A549 (cell line): ENCODE measurements around the gene HPN. TPM values are rescaled to one million over a fixed set of nuclear protein-coding genes. Genes with fewer than 3 reads are reported as not detected.
A peak's percentile ranks its signal among the peaks of the same experiment; 100 is the strongest.

ENCODE experiments used
- ATAC-seq, 2 experiments: fragments of 200-7000 bp in 1 of 2; fragments of >200 bp in 1 of 2; cut with Nextera tagmentation in 1 of 2; cut with Tn5 transposase in 1 of 2; 3 replicates each; pipeline versions ENCODE4 v1.8.0 to v1.9.1; 2018 to 2020; ENCODE audit warnings: mild to moderate bottlenecking in 1 of 2, moderate library complexity in 1 of 2
- CTCF ChIA-PET: fragments of 300-600 bp; sonication (Branson Sonifier 250); formaldehyde crosslinking; extraction: SDS; loops from one replicate; lab custom pipeline; 2021; ENCODE audit warnings: antibody characterized with exemption, inconsistent platforms; lab: Yijun Ruan, JAX
- POLR2A ChIA-PET: fragments of 350-600 bp; formaldehyde crosslinking; extraction: SDS; loops from one replicate; lab custom pipeline; 2021; ENCODE audit warnings: antibody characterized with exemption, inconsistent platforms; lab: Yijun Ruan, JAX
- DNase-seq, 2 experiments: peaks; one replicate each; pipeline versions ENCODE4 v3.0.0 to v3.0.0-alpha.2; 2011 to 2016; ENCODE audit warnings: low read depth in 1 of 2, low spot score in 1 of 2
- FAIRE-seq: peaks from 2 replicates; lab custom pipeline; 2011; peaks lifted over from hg19 to GRCh38; lab: Jason Lieb, UNC
- H3K27ac ChIP-seq, 2 experiments: fragments of >200 bp; sonication (Bioruptor Twin); formaldehyde crosslinking; 3 replicates each; pipeline ENCODE4 v1.5.1; 2016 to 2017
- H3K4me1 ChIP-seq: fragments of >200 bp; sonication (Bioruptor Twin); formaldehyde crosslinking; 3 replicates; pipeline ENCODE4 v1.6.1; 2016
- H3K4me2 ChIP-seq: fragments of >200 bp; sonication (Bioruptor Twin); formaldehyde crosslinking; 3 replicates; pipeline ENCODE4 v1.6.1; 2016
- H3K4me3 ChIP-seq: fragments of >200 bp; sonication (Bioruptor Twin); formaldehyde crosslinking; 3 replicates; pipeline ENCODE4 v1.5.1; 2016
- H3K9me3 ChIP-seq: fragments of >200 bp; sonication (Bioruptor Twin); formaldehyde crosslinking; 3 replicates; pipeline ENCODE4 v1.6.1; 2016
- CHD2 ChIP-seq: fragments of 150-350 bp; IDR thresholded peaks from 2 replicates; pipeline ENCODE4 v1.6.1; 2014; ENCODE audit warnings: low read length; ENCODE audit not compliant: partially characterized antibody
- FOXS1 ChIP-seq: fragments of 250-450 bp; sonication (Bioruptor Pico); IDR thresholded peaks from 2 replicates; pipeline ENCODE4 v1.5.0; 2020; ENCODE audit warnings: mild to moderate bottlenecking, moderate library complexity
- HDAC2 ChIP-seq: fragments of 200-600 bp; sonication (generic); IDR thresholded peaks from 2 replicates; pipeline ENCODE4 v1.6.1; 2016
- HOXB5 ChIP-seq: fragments of 250-450 bp; sonication (Bioruptor Pico); IDR thresholded peaks from 2 replicates; pipeline ENCODE4 v1.5.0; 2020; ENCODE audit warnings: mild to moderate bottlenecking, moderate library complexity
- JUN ChIP-seq, 2 experiments: fragments of >200 bp; sonication (Bioruptor Twin); formaldehyde crosslinking; IDR thresholded peaks; 2 replicates in 1 of 2; 3 replicates in 1 of 2; pipeline ENCODE4 v1.6.1; 2016 to 2017
- KDM5A ChIP-seq: fragments of 200-600 bp; sonication (generic); IDR thresholded peaks from 2 replicates; pipeline ENCODE4 v1.6.1; 2016; ENCODE audit warnings: antibody characterized with exemption, mild to moderate bottlenecking
- MAFK ChIP-seq: fragments of 450-650 bp; IDR thresholded peaks from 2 replicates; pipeline ENCODE4 v1.6.1; 2014; ENCODE audit not compliant: partially characterized antibody
- NFE2L2 ChIP-seq: fragments of 150-350 bp; conservative IDR thresholded peaks from 2 replicates; pipeline ENCODE4 v1.6.1; 2014; ENCODE audit warnings: low read length
- RAD21 ChIP-seq, 2 experiments: fragments of >200 bp in 1 of 2; sonication (Bioruptor Twin) in 1 of 2; formaldehyde crosslinking in 1 of 2; IDR thresholded peaks in 1 of 2; conservative IDR thresholded peaks in 1 of 2; 2 replicates in 1 of 2; 3 replicates in 1 of 2; pipeline ENCODE4 v1.6.1; 2012 to 2018; ENCODE audit warnings: inconsistent platforms in 1 of 2
- RARB ChIP-seq: fragments of 250-450 bp; sonication (Bioruptor Pico); IDR thresholded peaks from 2 replicates; pipeline ENCODE4 v1.8.0; 2021; ENCODE audit warnings: mild to moderate bottlenecking, moderate library complexity
- TFCP2L1 ChIP-seq: fragments of 250-450 bp; sonication (Bioruptor Pico); IDR thresholded peaks from 2 replicates; pipeline ENCODE4 v1.5.0; 2021; ENCODE audit warnings: mild to moderate bottlenecking
- ZC3H11A ChIP-seq: fragments of 450-650 bp; IDR thresholded peaks from 2 replicates; pipeline ENCODE4 v1.6.1; 2014; ENCODE audit warnings: antibody characterized with exemption, mild to moderate bottlenecking
- WGBS: methylation state at CpG from one replicate; pipeline ENCODE4 v1.1.6; 2017; ENCODE audit errors: missing lambda C conversion rate; 5-methylcytosine and 5-hydroxymethylcytosine counted together
- polyA plus RNA-seq, 4 experiments: library from polyadenylated mRNA; depleted of rRNA in 3 of 4; stranded (reverse); fragments of >200 nt; fragmentation: RNase III in 1 of 4; extraction: RNeasy Plus Mini Kit Qiagen cat#74134 plus additional on column Dnase treatment in 1 of 4; gene quantifications; 2 replicates in 3 of 4; 3 replicates in 1 of 4; pipeline ENCODE4 v1.2.3, GENCODE V29; 2011 to 2017
- TF ChIP-seq, protein P1 (sequence below): IDR thresholded peaks from 2 replicates; pipeline ENCODE4 v1.6.1; 2012; ENCODE audit warnings: low read depth, borderline replicate concordance
- TF ChIP-seq, protein P2 (sequence below): fragments of >200 bp; sonication (Bioruptor Twin); formaldehyde crosslinking; IDR thresholded peaks from 3 replicates; pipeline ENCODE4 v1.6.1; 2016
- TF ChIP-seq, protein P3 (sequence below): IDR thresholded peaks from 2 replicates; pipeline ENCODE4 v1.6.1; 2012
- TF ChIP-seq, protein P4 (sequence below): fragments of >200 bp; sonication (Bioruptor Twin); formaldehyde crosslinking; IDR thresholded peaks from 3 replicates; pipeline ENCODE4 v1.5.1; 2016

The HPN gene
- polyA plus RNA-seq, 2 of the 4 experiments (the other 2 are of a cell fraction), result 0.06 to 0.08 TPM

GRCh38 chr19:35109395-35110112 is 68.0 kb downstream of the HPN start:
- POLR2A ChIA-PET, result no interaction called here
- no peak for TF ChIP-seq KDM5A
- TF ChIP-seq MAFK, result peak; percentile 4
- TF ChIP-seq FOXS1 (CRISPR knock-in tag), result no peak
- no peak for TF ChIP-seq ZC3H11A
- TF ChIP-seq CHD2, result no peak
- TF ChIP-seq, protein P1, sequence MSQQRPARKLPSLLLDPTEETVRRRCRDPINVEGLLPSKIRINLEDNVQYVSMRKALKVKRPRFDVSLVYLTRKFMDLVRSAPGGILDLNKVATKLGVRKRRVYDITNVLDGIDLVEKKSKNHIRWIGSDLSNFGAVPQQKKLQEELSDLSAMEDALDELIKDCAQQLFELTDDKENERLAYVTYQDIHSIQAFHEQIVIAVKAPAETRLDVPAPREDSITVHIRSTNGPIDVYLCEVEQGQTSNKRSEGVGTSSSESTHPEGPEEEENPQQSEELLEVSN, result no peak

DNA sequence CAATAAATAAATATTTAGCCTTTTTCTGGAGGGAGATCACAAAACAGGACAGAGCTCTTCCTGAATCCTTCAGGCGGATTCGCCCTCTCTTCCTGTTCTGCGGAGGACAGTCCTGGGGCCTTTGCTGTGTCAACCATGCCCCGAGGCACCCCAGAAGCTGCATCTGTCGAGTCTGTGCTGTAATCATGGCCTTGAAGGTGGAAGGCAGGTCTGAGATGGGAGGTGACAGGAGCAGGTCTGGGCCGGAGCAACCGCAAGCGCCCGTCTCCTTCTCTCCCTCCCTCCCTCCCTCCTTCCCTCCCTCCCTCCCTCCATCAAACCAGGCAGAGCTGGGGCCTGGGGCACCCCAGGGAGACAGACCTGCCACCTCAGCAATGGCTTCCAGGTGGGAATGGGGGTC is 69.5 kb downstream of the HPN start:
- TF ChIP-seq, protein P2, sequence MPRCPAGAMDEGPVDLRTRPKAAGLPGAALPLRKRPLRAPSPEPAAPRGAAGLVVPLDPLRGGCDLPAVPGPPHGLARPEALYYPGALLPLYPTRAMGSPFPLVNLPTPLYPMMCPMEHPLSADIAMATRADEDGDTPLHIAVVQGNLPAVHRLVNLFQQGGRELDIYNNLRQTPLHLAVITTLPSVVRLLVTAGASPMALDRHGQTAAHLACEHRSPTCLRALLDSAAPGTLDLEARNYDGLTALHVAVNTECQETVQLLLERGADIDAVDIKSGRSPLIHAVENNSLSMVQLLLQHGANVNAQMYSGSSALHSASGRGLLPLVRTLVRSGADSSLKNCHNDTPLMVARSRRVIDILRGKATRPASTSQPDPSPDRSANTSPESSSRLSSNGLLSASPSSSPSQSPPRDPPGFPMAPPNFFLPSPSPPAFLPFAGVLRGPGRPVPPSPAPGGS, result no peak
- TF ChIP-seq HOXB5 (CRISPR knock-in tag) (no peak), JUN (IDR thresholded peaks at IDR 0.05) (no peak), NFE2L2 (no peak), HDAC2 (no peak), TFCP2L1 (CRISPR knock-in tag) (no peak)
- TF ChIP-seq, protein P3, sequence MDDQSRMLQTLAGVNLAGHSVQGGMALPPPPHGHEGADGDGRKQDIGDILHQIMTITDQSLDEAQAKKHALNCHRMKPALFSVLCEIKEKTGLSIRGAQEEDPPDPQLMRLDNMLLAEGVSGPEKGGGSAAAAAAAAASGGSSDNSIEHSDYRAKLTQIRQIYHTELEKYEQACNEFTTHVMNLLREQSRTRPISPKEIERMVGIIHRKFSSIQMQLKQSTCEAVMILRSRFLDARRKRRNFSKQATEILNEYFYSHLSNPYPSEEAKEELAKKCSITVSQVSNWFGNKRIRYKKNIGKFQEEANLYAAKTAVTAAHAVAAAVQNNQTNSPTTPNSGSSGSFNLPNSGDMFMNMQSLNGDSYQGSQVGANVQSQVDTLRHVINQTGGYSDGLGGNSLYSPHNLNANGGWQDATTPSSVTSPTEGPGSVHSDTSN, result no peak
- DNase-seq (no peak), FAIRE-seq (peak; percentile 18), ATAC-seq (no peak)
- Histone ChIP-seq H3K4me3 (no peak overlapping the region), H3K4me1 (peaks cover 16% of the 10 kb centered on the region; the same call in 1 of the 3 replicates), H3K4me2 (no peak overlapping the region), H3K9me3 (peaks cover 6% of the 10 kb centered on the region; the same call in 1 of the 3 replicates), H3K27ac (no peak overlapping the region)
- CTCF ChIA-PET, result interaction anchor here (0.7 to 3.0 kb wide), 11 partner anchors 11 to 138 kb away, joined by 3 to 21 read pairs (median 7); partner anchors contain the start of genes FXYD7 and LGI4
- 67% methylated on average over 9 of the region's 9 CpGs for WGBS
- POLR2A ChIA-PET, result interaction anchor here (0.6 kb wide), 1 partner anchor 658 kb away, joined by 4 read pairs; no protein-coding TSS in a partner anchor

More at GRCh38 chr19:35109395-35110112, 68.0 kb downstream of the HPN start:
- Histone ChIP-seq H3K4me3 (no peak overlapping the region), H3K4me1 (peaks cover 9% of the 10 kb centered on the region; the same call in 1 of the 3 replicates), H3K4me2 (no peak overlapping the region), H3K27ac (peak overlapping the region in 1 of 2 experiments; percentile 46; a peak in 3 of 6 replicates), H3K9me3 (peaks cover 6% of the 10 kb centered on the region; the same call in 1 of the 3 replicates)
- CTCF ChIA-PET, result interaction anchor here (1.1 to 3.7 kb wide), 7 partner anchors 8 to 65 kb away, joined by 3 to 29 read pairs (median 8); partner anchors contain the start of gene LGI4
- no peak for FAIRE-seq
- DNase-seq, result peak in 1 of 2 experiments; percentile 54
- 65% methylated on average over 22 of the region's 22 CpGs for WGBS
- ATAC-seq, result peak; percentile 32 to 71; a peak in 4 of 6 replicates

- H3K9me3 ChIP-seq, result no peaks in the 10 kb centered on the region
- no peak for TF ChIP-seq RARB
- TF ChIP-seq MAFK, result no peak
- TF ChIP-seq RAD21 (conservative IDR thresholded peaks at IDR 0.05 in 1 of 2, IDR thresholded peaks at IDR 0.05 in 1 of 2), result no peak
- TF ChIP-seq, protein P4, sequence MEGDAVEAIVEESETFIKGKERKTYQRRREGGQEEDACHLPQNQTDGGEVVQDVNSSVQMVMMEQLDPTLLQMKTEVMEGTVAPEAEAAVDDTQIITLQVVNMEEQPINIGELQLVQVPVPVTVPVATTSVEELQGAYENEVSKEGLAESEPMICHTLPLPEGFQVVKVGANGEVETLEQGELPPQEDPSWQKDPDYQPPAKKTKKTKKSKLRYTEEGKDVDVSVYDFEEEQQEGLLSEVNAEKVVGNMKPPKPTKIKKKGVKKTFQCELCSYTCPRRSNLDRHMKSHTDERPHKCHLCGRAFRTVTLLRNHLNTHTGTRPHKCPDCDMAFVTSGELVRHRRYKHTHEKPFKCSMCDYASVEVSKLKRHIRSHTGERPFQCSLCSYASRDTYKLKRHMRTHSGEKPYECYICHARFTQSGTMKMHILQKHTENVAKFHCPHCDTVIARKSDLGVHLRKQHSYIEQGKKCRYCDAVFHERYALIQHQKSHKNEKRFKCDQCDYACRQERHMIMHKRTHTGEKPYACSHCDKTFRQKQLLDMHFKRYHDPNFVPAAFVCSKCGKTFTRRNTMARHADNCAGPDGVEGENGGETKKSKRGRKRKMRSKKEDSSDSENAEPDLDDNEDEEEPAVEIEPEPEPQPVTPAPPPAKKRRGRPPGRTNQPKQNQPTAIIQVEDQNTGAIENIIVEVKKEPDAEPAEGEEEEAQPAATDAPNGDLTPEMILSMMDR, result no peak
- FAIRE-seq (no peak), DNase-seq (no peak), ATAC-seq (no peak)
- H3K4me2 ChIP-seq, result no peak overlapping the region
- ChIA-PET POLR2A (no interaction called here), CTCF (interaction anchor here (0.6 to 2.6 kb wide), 7 partner anchors 10 to 436 kb away, joined by 3 to 11 read pairs (median 7); no protein-coding TSS in a partner anchor)
- 80% methylated on average over 15 of the region's 15 CpGs for WGBS
- no peak overlapping the region for H3K27ac ChIP-seq
- peaks cover 16% of the 10 kb centered on the region; the same call in 1 of the 3 replicates for H3K4me1 ChIP-seq
- H3K4me3 ChIP-seq, result no peak overlapping the region
Measured at GRCh38 chr19:35112995-35113688, 71.6 kb downstream of the HPN start.
